Cardiac septum (tissue), 1 donor: ENCODE measurements around the gene GRK1. TPM values are rescaled to one million over a fixed set of nuclear protein-coding genes. Genes with fewer than 3 reads are reported as not detected.
A peak's percentile ranks its signal among the peaks of the same experiment; 100 is the strongest.

ENCODE experiments used
- DNase-seq: peaks from one replicate; pipeline ENCODE4 v3.0.0-alpha.2; 2020; ENCODE audit warnings: low spot score
- intact Hi-C: fragments of 100-400 bp; cut with DNase I; formaldehyde crosslinking; loops from one replicate; pipeline ENCODE4 v1.14.0; 2022
- total RNA-seq: library from RNA; stranded (reverse); fragmentation: NEBNext Ultra II Directional; extraction: Animal tissue kit (Norgen Biotek cat#: 25700); gene quantifications from one replicate; pipeline ENCODE4 v1.2.1, GENCODE V29; 2021
- donor health status: DM: no; HTN: no; CAD: no.

GRK1 gene
- total RNA-seq, 1 donor from 2014 or later, result 0.48 TPM

DNA sequence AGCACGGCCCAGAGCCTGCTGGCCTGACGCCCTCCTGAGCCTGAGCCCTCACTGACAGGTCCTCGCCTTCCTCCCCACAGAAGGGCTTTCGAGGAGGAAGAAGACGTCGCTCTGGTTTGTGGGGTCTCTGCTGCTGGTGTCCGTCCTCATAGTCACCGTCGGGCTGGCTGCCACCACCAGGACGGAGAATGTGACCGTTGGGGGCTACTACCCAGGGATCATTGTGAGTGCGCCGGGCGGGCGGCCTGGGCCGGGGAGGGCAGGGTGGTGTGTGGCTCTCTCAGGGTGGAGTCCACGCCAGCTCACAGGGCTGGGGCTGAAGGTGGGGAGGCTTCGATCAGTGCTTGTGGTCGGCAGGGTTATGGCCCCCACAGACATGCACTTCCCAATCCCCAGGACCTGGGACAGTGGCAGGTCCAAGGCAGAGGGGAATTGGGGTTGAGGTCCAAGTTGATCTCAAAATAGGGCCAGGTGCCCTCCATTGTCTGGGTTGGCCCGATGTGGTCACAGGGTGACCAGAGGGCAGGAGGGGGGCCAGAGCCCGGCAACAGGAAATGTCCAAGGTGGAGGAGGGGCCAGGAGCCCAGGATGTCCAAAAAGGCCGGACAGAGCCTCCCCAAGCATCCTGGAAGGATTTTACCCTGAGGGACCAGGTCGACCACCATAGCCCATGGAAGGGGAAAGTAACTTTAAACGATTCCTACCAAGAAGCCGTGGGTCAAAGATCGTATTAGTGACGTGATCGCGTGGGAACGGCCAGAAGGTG, 99.2 kb downstream of the GRK1 start:
- DNase-seq, result peak; percentile 67
- intact Hi-C loops, result no loop called here

DNA sequence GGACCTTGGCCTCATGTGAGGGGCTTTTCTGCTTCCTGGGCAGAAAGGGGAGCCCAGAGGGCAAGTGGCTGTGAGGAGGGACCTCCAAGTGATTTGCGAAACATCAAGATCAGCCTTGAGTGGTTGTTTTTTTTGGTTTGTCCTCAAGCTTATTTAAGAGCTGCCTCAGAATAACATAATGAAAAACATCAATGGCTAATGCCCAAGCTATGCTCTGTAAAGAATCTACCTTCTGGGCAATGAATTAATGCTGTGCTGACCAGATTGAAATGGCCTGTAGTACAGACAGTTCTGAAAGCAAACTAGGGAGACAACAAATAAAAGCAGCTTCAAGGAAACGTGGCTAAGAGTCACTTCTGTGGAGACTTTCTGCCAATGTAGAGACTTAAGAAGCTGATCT, 100.3 kb downstream of the GRK1 start:
- intact Hi-C loops, result no loop called here
- DNase-seq, result no peak

DNA sequence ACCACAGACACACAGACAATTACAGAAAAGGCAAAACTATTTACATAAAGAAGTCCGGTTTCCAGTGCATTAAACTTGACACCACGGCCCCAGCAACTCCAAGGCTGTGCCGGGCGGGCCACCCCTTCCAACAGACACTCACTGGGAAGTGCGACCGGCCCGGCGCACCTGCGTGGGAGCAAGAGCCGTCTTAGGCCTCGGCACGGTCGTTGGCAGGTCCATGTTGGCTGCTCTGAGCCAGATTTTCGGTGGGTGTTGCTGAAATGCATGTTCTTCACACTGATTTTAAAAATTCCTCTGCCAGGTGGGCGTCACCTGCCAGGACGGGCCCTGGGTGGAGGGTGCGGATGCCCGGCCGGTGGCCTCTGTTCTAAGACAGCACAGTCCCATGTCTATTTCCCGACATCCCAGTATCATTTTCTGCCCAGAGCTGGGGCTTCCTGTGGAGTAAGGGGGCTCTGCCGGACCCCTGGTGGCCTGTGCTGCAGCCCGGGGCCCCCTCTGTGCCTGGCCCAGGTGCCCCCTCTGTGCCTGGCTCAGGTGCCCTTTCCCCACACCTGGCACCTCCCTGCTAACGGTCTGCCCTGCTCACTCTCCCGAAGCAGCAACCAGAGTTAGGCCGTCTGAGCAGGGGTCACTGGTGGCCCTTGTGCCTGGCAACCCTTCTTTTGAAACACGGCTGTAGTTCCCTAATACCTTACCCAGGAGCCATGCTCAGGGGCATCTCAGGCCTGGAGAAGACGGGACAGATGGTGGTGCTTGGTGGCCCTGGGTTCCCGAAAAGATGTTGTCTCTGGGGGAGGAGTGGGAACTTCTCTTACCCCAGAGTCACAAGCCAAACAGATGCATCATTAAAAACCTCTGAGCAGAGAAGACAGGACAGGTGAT, 101.2 kb downstream of the GRK1 start:
- DNase-seq, result peak; percentile 53
- intact Hi-C loops, result no loop called here

DNA sequence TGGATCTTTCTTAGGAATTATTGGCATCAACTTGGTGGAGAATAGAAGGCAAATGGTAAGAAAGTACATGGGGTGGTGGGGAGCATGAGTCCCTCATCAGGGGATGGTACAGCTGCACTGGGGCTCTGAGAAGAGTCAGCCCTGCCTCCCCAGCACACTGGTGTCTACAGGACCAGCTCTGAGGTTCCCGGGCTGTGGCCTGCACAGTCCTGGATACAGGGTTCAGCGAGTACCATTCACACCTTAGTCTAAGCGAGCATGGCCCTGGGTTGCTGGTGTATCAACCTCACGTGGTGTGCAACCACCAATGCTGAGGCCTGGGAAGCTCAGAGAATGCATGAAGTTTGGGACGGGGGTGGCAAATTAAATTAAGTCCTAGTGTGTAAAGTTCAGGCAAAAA, 102.1 kb downstream of the GRK1 start:
- intact Hi-C loops, result no loop called here
- peak; percentile 63 for DNase-seq

DNA sequence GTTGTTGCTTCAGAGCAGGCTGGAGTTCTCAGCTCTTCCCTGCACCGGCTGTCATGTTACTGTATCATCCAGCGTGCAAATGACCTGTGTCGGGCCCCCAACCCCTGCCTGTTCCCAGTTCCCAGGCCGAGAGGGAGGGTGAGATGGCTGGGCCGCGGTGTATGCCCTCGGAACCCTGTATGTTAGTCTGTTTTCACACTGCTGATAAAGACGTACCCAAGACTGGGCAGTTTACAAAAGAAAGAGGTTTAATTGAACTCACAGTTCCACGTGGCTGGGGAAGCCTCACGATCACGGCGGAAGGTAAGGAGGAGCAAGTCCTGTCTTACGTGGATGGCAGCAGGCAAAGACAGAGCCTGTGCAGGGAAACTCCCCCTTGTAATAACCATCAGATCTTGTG, 102.9 kb downstream of the GRK1 start:
- peak; percentile 46 for DNase-seq
- intact Hi-C loops, result no loop called here

DNA sequence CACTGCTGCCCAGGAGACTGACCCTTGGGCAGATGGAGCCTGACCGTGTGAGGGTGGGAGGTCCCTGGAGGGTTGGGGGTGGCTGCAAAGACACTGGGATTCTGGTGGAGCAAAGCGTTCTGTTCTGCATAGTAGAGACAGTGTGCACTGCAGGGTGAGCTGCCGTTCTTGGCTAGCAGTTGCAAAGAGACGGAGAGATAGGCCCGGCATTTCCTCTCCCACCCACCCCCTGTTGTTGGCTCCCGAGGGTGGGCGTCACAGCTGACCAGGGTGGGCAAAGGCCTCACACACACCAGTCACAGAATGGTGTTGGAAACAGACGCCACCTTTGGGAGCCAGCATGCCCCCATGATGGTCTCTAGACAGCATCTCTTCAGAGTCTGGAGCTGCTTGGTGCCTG, 103.4 kb downstream of the GRK1 start:
- intact Hi-C loops, result no loop called here

DNA sequence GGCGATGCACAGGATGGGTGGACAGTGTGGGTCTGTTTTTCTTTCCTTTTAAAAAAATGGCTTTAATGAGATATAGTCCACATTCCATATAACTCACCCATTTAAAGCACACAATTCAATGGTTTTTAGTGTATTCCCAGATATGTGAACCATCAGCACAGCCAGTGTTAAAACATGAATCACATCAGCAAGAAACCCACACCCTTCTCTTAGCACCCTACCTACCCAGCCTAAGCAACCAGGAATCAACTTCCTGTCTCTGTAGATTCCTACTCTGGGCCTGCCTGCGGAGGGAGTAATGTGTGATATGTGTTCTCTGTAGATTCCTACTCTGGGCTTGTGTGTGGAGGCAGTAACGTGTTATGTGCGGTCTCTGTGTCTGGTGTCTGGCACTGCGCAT, 103.9 kb downstream of the GRK1 start:
- no peak for DNase-seq
- intact Hi-C loops, result no loop called here

More for the DNA sequence above, 103.4 kb downstream of the GRK1 start:
- peak; percentile 27 for DNase-seq

DNA sequence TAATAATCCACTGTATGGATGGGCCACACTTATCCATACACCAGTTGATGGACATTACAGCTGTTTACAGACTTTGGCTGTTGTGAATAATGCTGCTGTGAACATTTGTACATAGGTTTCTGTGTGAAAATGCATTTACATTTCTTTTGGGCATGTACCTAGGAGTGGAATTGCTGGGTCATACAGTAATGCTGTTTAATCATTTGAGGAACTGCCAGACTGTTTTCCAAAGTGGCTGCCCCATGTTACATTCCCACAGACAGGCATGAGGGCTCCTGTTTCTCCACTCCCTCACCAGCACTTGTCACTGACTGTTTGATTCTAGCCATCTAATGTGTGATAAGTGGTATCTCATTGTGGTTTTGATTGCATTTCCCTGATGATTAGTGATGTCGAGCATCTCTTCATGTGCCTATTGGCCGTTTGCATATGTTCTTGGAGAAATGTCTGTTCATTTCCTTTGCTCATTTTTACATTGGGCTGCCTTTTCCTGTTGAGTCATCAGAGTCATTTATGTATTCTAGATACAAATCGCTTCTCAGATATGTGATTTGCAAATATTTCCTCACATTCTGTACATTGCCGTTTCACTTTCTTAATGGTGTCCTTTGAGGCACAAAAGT, 104.8 kb downstream of the GRK1 start:
- intact Hi-C loops, result no loop called here

DNA sequence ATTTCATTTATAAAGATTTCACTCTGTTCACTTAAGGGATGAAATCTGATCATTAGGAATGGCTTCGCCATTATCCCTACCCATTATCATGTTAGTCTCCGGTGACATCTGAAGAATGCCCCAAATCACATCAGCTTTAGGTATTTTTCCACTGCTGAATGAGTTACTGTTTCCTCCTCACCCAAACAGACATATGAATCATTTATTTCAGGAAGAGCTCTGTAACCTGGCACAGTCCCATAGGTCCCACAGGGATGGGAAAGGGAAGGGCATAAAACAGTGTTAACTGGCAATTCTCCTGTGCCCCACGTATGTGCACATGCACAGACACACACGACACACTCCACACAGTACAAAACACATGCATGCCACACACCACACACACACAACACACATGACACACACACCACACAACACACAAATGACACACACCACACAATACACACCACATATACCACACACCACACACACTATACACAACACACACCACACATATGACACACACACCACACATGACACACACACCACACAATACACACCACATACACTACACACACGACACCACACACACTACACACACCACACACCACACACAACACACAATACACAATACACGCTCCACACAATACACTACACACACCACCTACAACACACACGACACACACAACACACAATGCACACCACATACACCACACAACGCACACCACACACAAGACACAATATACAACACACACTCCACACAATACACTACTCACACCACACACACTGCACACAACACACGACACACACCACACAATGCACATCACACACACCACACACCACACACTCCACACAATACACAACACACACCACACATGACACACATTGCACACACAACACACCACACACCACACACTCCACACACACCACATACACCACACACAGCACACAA, 107.4 kb downstream of the GRK1 start:
- intact Hi-C loops, result no loop called here
- no peak for DNase-seq

More for the DNA sequence above, 104.8 kb downstream of the GRK1 start:
- DNase-seq, result no peak

DNA sequence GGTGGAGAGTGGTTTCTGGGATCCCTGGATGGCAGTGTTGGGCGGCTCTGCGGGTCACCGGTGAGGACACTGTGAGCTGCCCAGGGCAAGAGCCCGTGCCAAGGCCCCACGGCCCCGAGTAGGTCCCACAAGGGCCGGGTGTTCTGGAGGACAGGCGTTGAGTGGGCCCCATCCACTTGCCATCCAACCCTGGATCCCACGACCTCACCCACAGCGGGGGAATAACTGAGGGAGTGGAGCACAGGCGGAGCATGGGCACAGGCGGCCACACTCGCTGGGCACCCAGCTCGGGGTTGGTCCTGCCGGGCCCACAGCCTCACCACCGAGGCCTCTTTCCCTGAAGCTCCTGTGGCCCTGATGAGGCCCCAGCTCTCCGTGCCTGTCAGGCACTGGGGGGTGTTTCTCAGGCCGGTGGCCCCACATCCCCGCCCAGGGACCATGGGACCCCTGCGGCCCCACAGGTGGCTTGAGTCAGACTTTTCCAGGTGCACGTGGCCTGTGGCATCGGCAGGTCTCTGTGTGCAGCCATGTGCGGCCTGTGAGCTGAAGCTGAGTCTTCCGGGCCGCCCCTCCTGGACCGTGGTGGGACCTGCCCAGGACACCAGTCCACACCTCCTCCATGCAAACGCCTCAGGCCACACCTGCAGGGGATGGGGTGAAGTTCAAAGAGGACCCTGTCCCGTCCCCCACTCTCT, 108.6 kb downstream of the GRK1 start:
- no peak for DNase-seq
- intact Hi-C loops, result no loop called here

DNA sequence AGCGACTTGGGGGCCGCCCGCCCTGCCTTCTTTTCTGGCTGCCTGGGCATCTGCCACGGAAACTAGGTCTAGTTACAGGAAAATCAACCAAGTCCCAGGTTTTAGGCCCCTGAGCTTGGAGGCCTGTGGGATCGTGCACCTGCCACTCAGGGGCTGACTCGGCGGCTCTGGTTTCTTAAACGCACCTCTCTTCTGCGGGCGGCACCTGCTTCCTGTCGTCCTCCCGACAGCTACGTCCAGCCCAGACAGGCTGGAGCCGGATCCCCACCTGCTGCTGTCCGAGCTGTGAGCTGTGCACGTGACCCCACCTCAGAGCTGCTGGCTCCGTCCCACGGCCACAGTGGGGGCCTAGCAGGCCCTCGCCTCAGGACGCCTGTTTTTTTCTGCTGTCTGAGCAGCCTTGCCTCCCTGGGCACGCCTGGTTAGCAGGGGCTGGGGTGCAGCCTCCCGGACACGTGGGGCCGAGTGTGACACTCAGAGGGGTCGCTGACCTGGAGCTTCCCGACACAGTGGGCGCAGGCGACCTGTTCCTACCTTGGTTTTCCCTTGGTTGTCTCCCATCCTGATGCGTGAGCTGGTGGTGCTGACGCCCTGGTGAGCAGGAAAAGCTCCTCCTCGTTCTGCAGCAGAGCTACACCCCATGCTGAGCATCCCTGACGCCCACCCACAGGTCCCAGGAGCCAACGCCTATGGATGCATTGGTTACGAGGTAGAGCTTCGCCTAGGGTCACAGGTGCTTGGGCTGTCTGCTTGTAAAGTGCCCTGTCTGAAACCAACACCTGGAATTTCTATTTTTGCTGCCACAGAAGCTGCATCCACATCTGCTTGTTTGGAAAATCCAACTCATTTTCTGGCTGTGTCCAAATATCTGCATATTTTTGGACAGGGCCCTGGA, 109.5 kb downstream of the GRK1 start:
- intact Hi-C loops, result no loop called here
- DNase-seq, result no peak

DNA sequence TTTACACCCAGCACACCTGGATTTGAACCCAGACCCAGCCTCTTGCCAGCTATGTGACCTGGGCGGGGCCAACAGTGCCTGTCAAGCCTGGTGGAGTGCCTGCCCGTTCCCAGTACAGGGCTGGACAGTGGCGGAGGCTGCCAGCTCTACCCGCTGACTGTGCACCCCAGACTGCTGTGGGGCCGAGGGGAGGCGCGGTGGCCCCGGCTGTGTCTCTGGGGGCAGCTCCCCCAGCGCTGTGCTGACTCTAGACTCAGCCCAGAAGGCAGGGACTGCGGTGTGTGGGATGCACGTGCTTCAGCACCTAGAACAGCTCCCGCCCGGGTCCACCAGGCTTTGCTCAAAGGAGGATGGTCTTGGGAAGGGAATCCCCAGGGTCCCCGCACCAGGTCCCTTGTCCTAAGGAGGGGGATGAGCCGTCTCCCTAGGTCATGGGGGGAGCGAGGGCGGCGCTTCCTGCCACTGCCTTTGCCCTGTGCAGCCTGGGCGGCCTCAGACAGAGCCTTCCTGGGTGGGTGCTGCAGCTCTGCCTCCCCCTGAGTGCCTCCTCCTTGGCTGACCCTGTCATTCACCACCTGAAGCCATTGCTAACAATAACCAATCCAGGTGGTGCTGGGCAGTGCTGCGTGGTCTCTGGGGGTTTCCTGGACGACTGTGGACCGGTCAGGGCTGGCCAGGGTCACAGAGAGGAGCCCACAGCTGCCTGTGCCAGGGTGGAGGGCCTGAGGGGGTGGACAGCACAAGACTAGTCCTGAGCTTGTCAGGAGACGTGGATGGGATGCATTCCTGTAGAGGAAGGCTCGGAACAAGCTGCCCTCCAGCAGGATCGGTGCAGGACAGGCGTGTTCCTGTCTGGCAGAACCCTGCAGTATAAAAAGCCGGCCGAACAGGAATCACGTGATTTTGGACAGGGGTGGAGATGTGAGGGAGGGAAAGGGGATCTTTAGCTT, 110.6 kb downstream of the GRK1 start:
- intact Hi-C loops, result no loop called here
- DNase-seq, result no peak

DNA sequence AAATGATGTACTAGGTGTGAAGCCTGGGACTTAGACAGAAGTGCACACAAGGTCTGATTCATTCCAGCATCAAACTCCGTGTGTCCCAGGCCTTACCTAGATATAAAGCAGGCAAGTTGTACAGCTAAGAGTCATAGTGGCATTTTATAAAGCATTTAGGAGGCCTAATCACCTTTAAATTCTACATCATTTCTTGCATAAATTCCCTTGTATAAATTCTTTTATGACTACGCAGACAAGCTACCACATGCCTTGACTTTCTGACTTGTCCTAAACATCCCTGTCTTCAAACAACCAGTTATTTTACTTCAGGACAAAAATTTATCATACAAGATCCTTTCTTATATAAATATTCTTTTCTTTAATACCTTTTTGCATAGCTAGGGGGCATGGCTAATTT, 114.6 kb downstream of the GRK1 start:
- no peak for DNase-seq
- intact Hi-C loops, result no loop called here

DNA sequence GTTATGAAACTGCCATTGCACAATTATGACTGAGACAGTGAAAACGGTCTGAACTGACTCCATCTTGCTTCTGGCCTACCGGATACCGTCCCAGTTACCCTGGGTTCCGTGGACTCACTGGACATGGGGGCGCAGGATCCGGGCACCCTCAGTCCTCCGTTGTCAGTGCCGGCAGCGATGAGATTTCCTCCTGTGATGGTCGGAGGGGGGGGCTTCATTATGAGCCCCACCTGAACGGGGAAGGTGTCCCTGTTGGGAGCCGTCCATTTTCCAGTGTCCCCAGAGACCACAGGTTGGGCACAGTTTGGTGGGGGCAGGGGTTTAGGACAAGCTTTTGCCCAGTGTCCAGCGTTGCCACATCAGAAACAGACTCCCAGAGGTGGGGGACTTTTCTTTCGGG, 115.5 kb downstream of the GRK1 start:
- intact Hi-C loops, result no loop called here
- DNase-seq, result peak; percentile 47

DNA sequence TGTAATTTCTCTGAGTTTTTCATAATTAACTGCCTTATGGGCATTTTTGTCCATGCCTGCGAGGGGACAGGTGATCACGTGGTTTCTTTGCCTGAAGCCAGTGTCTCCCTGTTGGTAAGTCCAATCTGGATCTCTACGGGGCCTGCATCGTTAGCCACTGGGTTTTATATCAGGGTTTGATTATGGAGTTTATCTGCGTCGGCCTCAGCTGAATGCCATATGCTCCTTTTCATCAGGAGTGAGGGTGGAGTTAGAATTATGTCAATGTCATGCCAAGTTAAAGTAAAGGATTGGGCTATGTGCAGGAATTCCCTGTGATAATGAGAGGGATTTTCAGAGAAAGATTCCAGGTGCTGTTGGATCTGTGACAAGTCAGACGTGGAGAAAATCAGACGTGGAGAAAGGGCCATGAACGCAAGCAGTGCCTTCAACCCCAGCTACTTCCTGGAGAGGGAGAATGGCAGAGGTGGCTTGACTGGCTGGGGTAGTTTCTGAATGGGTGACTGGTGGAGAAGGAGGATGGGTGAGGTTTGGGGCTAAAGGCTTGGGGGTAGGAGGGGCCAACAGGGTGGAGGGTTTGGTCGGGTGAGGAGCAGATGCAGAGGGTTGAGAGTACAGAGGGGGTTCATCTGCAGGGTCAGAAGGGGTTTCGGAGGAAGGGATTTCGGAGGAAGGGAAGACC, 116.3 kb downstream of the GRK1 start:
- intact Hi-C loops, result no loop called here
- peak; percentile 49 for DNase-seq

DNA sequence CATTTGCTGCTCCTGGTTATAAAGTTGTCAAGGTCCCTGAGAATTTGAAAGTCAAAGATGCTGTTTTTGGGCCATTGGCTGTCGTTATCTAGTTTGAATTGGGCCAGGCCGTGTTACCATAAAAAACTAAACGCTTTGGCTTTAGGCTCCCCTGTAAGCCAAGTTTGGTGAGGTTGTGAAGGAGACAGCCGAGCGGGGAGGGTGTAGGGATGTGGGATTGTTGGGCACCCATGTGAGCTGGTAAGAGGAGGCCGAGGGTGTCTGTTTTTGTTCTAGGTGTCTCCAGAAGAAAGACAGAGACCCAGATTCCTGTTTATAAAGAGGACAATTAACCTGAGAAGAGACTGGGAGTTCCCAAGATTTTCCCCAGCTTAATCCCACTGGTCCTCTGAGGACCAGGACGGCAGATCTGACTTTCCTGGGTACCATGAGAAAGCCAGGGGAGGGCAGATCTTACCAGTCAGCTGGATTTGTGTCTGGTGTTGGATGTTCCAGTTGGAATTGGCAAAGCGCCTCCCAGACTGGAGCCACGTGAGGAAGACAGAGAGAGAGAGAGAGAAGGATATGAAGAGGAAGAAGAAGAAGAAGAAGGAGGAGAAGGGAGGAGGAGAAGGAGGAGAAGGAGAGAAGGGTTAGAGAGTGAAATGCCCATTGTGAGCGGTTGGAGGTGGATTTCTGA, 117.1 kb downstream of the GRK1 start:
- DNase-seq, result peak; percentile 33
- intact Hi-C loops, result no loop called here
